Limb (tissue), 2 donors: ENCODE measurements around the gene SPR.

Experiments
- DNase-seq, 2 donors: peaks; one replicate each; pipeline ENCODE4 v3.0.0-alpha.2; 2016; ENCODE audit errors: extremely low spot score in 2 of 2

SPR gene

GRCh38 chr2:72931280-72931910 is 44.2 kb downstream of the SPR start:
- no peak for DNase-seq

- no peak for DNase-seq
These were observed 45.0 kb downstream of the SPR start for GRCh38 chr2:72932045-72932740.

GRCh38 chr2:72932805-72933204 is 45.6 kb downstream of the SPR start:
- DNase-seq: no peak

GRCh38 chr2:72933207-72933606 is 46.0 kb downstream of the SPR start:
- no peak for DNase-seq

DNA sequence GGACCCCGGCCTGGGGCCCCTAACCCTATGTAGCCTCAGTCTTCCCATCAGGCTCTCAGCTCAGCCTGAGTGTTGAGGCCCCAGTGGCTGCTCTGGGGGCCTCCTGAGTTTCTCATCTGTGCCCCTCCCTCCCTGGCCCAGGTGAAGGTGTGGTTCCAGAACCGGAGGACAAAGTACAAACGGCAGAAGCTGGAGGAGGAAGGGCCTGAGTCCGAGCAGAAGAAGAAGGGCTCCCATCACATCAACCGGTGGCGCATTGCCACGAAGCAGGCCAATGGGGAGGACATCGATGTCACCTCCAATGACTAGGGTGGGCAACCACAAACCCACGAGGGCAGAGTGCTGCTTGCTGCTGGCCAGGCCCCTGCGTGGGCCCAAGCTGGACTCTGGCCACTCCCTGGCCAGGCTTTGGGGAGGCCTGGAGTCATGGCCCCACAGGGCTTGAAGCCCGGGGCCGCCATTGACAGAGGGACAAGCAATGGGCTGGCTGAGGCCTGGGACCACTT is 46.5 kb downstream of the SPR start:
- no peak for DNase-seq

DNA sequence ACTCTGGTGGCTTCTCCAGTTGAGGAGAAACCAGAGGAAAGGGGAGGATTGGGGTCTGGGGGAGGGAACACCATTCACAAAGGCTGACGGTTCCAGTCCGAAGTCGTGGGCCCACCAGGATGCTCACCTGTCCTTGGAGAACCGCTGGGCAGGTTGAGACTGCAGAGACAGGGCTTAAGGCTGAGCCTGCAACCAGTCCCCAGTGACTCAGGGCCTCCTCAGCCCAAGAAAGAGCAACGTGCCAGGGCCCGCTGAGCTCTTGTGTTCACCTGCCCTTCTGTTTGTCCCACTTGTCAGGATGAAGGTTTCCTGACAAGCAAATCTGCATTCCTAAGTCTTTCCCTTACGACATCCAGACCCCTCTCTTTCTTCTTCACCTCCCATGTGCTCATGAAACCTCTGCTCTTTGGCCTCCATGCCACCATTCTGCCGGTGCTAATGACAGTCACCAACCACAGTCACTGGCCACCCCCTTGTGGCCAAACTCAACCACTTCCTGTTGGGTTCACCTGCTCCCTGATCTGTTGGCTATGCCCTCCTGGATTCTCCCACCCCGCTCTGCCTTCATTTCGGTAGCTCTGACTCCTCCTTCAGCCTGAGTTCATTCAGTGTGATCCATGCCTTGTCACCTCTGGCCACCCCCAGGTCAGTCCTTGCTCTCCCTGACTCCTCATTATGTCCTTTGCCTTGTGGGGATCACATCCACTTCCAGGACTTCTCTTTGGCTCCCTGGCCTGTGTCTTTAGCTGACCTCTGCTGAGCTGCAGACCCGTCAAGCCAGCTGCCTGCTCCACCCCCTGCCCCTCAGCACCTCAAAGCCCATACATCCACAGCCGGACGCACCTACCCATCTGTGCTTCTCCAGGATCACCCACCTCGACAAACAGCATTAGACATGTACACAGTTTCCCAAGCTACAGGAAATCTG is 47.7 kb downstream of the SPR start:
- no peak for DNase-seq

- no peak for DNase-seq
These were observed 48.4 kb downstream of the SPR start for GRCh38 chr2:72935611-72935957.

DNA sequence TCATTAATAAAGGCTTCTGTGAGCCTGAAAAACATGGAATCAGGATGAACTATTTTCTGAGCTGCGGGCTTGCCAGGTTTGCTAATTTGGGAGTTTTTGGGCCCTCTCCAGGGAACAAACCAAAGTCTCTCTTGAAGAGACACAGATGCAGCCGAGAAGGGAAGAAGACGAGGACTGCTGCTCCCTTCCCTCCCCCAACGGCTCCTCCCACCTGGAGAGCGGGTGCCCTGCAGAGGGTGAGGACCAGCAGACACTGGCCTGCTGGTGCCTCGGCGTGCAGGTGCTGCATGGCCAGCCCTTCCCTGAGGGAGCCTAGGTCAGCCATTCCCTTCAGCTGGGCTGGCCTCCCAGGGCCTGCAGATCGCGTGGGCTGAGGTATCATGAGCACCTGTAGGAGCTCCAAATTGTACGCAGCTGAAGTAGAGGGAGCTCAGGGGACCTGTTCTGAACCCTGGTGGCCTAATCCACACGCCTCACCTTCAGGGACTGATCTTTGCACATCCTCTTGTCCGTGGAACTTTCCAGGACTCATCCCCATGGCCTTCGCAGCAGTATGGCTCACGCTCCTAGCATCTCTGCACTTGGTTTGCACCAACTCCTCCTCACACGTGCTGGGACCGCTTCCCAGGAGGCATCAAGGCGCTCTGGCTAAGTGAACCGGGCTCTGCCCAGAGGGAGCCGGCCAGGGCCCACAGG is 49.6 kb downstream of the SPR start:
- DNase-seq: no peak

DNA sequence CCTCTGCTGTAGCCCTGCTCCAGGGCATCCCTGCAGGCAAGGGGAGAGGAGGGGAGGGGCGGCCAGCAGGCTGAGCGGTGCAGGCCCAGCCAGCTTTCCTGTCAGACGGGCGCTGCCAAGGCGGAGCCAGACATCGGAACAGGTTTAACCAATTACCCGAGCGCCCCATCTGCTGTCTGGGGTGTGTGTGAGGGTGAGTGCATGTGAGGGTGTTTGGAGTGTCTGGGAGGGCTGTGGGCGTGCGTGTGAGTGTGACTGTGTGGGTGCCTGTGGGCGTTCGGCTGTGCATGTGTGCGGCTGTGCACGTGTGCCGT is 50.1 kb downstream of the SPR start:
- no peak for DNase-seq

GRCh38 chr2:72938455-72938854 is 51.2 kb downstream of the SPR start:
- DNase-seq: no peak

- DNase-seq: no peak
These were observed 53.2 kb downstream of the SPR start for GRCh38 chr2:72940361-72940760.

DNA sequence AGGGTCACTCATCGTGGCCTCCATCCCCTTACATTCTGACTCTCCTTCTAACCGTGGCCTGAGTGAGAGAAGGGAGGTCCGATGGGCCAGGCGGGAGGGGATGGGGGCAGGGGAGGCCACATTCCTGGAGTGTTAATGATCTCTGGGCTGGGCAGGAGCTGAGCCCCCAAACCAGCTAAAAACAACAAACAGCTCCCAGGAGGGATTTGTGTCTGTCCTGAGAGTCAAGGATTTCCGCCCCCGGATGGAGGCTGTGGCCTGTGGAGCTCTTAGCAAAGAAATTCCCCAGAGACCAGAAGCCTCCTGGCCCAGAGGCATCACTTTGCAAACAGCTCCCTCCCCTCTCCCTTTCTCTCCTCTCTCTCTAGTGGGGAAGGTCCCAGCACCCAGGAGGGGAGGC is 53.6 kb downstream of the SPR start:
- no peak for DNase-seq
